Naive thymus-derived CD4-positive, alpha-beta T cell (primary cell): ENCODE data around the gene TBC1D3L. TPM values are rescaled to one million over a fixed set of nuclear protein-coding genes. Genes with fewer than 3 reads are reported as not detected.
"Not testable (repeated sequence)": the region's sequence is repeated elsewhere in the genome, so short reads cannot be mapped to it uniquely, and the experiment has no call there.

Source experiments
- ATAC-seq: fragments of 150-1000 bp; cut with Tn5 transposase; 2 replicates; pipeline ENCODE4 v1.10.0; 2021; ENCODE audit warnings: mild to moderate bottlenecking, moderate library complexity
- CTCF ChIA-PET: fragments of 350-600 bp; sonication (Branson Sonifier 250); formaldehyde crosslinking; loops from one replicate; lab custom pipeline; 2021; ENCODE audit warnings: antibody characterized with exemption; lab: Charles Lee
- POLR2A ChIA-PET: fragments of 350-600 bp; sonication (Branson Sonifier 250); formaldehyde crosslinking; loops from one replicate; lab custom pipeline; 2021; ENCODE audit warnings: antibody characterized with exemption, inconsistent platforms; lab: Charles Lee
- DNase-seq, 9 donors: peaks; one replicate each; pipeline versions ENCODE4 v3.0.0 to v3.0.0-alpha.2; 2020 to 2022; ENCODE audit warnings: mixed read lengths in 1 of 9
- H3K27ac ChIP-seq: one replicate; pipeline ENCODE4 v1.7.0; 2013; ENCODE audit warnings: mild to moderate bottlenecking, low read depth, low read length, moderate library complexity
- H3K27me3 ChIP-seq, 2 donors: one replicate each; pipeline ENCODE4 v1.7.0; 2013; ENCODE audit warnings: low read length in 2 of 2, mild to moderate bottlenecking in 2 of 2, moderate library complexity in 2 of 2; ENCODE audit not compliant: control insufficient read depth in 2 of 2, insufficient read depth in 2 of 2
- H3K36me3 ChIP-seq, 3 experiments: 1 replicate in 2 of 3; 2 replicates in 1 of 3; pipeline ENCODE4 v1.7.0; 2013; ENCODE audit warnings: low read length in 3 of 3, mild to moderate bottlenecking in 3 of 3, moderate library complexity in 1 of 3; ENCODE audit not compliant: insufficient read depth in 3 of 3, control insufficient read depth in 2 of 3
- H3K4me1 ChIP-seq, 2 donors: one replicate each; pipeline ENCODE4 v1.7.0; 2013; ENCODE audit warnings: low read length in 2 of 2, mild to moderate bottlenecking in 2 of 2, moderate library complexity in 1 of 2; ENCODE audit not compliant: control insufficient read depth in 2 of 2, insufficient read depth in 2 of 2
- H3K4me3 ChIP-seq: 2 replicates; pipeline ENCODE4 v1.7.0; 2013; ENCODE audit warnings: mild to moderate bottlenecking, low read length
- H3K9me3 ChIP-seq, 3 experiments: 1 replicate in 2 of 3; 2 replicates in 1 of 3; pipeline ENCODE4 v1.7.0; 2013; ENCODE audit warnings: low read length in 3 of 3; ENCODE audit not compliant: control insufficient read depth in 2 of 3
- H3K27ac Mint-ChIP-seq, 9 donors: one replicate each; pipeline ENCODE4 v1.8.0; 2020 to 2022; ENCODE audit warnings: mixed read lengths in 9 of 9, mild to moderate bottlenecking in 8 of 9, moderate library complexity in 5 of 9, inconsistent platforms in 2 of 9
- H3K27me3 Mint-ChIP-seq, 5 donors: one replicate each; pipeline ENCODE4 v1.8.0; 2021 to 2022; ENCODE audit warnings: mixed read lengths in 5 of 5, mild to moderate bottlenecking in 1 of 5
- H3K36me3 Mint-ChIP-seq, 5 donors: one replicate each; pipeline ENCODE4 v1.8.0; 2020 to 2022; ENCODE audit warnings: mixed read lengths in 5 of 5, mild to moderate bottlenecking in 3 of 5, inconsistent platforms in 1 of 5
- H3K4me1 Mint-ChIP-seq, 7 donors: one replicate each; pipeline ENCODE4 v1.8.0; 2020 to 2022; ENCODE audit warnings: mixed read lengths in 7 of 7, mild to moderate bottlenecking in 3 of 7, inconsistent platforms in 1 of 7
- H3K4me3 Mint-ChIP-seq, 10 donors: one replicate each; pipeline ENCODE4 v1.8.0; 2020 to 2022; ENCODE audit warnings: mild to moderate bottlenecking in 10 of 10, mixed read lengths in 10 of 10, moderate library complexity in 6 of 10, inconsistent platforms in 2 of 10
- H3K9me3 Mint-ChIP-seq, 11 donors: one replicate each; pipeline ENCODE4 v1.8.0; 2020 to 2022; ENCODE audit warnings: mixed read lengths in 11 of 11, mild to moderate bottlenecking in 4 of 11, inconsistent platforms in 1 of 11, moderate library complexity in 1 of 11
- intact Hi-C, 2 donors: fragments of 100-400 bp; cut with micrococcal nuclease; formaldehyde crosslinking; loops; one replicate each; pipeline ENCODE4 v1.15.1; 2023
- polyA plus RNA-seq, 2 donors: library from polyadenylated mRNA; unstranded; fragments of 300-500 nt; fragmentation: Illumina TruSeq; gene quantifications; one replicate each; pipeline ENCODE4 v1.2.3, GENCODE V29; 2021
- total RNA-seq, 6 experiments: library from RNA in 5 of 6; stranded (reverse) in 5 of 6; gene quantifications; 1 replicate in 5 of 6; 2 replicates in 1 of 6; pipeline ENCODE4 v1.2.3 and lab custom pipeline; 2021 to 2026

Gene TBC1D3L
- total RNA-seq (10 to 100 TPM in 4 of 5 experiments, 1 to 10 TPM in 1; 1.1 to 39.1 (median 24.6) TPM), polyA plus RNA-seq (1 to 10 TPM in 1 of 2 donors, under 1 TPM in 1; 0.30 to 2.0 TPM), total RNA-seq (lab: John Stamatoyannopoulos, UW) (3.1 reads per million, percentile 16 among the genes with 10 or more reads in this experiment)

DNA sequence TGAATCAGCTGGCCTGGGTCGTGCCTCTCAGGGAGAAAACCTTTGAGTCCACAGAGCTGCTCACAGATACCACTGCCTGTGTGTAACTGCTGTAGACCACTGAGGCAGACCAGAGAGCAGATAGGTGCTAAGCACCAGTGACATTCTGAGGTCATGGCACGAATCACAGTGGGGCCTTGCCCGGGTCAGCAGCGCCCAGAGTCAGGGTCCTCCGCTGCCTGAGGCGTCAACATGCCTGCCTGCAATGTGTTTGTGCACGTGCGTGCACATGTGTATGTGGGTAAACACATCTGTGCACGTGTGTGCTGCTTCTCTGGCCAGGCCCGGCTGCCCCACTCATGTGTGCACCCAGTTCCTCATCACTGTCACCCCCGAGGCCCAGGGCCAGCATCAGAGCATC, at the start of gene TBC1D3L:
TBC1D3L (minus strand) TSS at position 101 of the 400 bp plus-strand sequence. CDS start 1,540 bp downstream, outside the sequence.
- H3K4me1 Mint-ChIP-seq, result not testable (repeated sequence)

DNA sequence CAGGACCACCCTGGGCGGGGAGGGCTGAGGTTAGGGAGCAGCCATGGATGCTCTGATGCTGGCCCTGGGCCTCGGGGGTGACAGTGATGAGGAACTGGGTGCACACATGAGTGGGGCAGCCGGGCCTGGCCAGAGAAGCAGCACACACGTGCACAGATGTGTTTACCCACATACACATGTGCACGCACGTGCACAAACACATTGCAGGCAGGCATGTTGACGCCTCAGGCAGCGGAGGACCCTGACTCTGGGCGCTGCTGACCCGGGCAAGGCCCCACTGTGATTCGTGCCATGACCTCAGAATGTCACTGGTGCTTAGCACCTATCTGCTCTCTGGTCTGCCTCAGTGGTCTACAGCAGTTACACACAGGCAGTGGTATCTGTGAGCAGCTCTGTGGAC, 14.8 kb upstream of the TBC1D3L start, which contains the start of gene TBC1D3D:
TBC1D3D (plus strand) TSS at position 301 of the 400 bp plus-strand sequence. CDS start 1,585 bp downstream, outside the sequence.
- H3K27me3 Mint-ChIP-seq, H3K4me1 Mint-ChIP-seq, H3K36me3 Mint-ChIP-seq, H3K27me3 ChIP-seq, H3K9me3 Mint-ChIP-seq, ATAC-seq, intact Hi-C loops, H3K36me3 ChIP-seq, CTCF ChIA-PET, H3K27ac Mint-ChIP-seq, POLR2A ChIA-PET, H3K27ac ChIP-seq, H3K4me3 ChIP-seq, H3K9me3 ChIP-seq, H3K4me1 ChIP-seq, H3K4me3 Mint-ChIP-seq, DNase-seq: not testable (repeated sequence)

More for the DNA sequence above, at the start of gene TBC1D3L:
- CTCF ChIA-PET, H3K27me3 Mint-ChIP-seq, H3K4me3 Mint-ChIP-seq, H3K36me3 ChIP-seq, H3K9me3 ChIP-seq, ATAC-seq, H3K27me3 ChIP-seq, DNase-seq, POLR2A ChIA-PET, H3K4me3 ChIP-seq, H3K36me3 Mint-ChIP-seq, H3K27ac ChIP-seq, H3K9me3 Mint-ChIP-seq, intact Hi-C loops, H3K4me1 ChIP-seq, H3K27ac Mint-ChIP-seq: not testable (repeated sequence)

Other genes starting within 250 kb of the TBC1D3L start
- 1 to 10 TPM in 1 of 5 experiments, not detected in 4; 1.4 TPM for gene HNF1B, start 244.0 kb downstream of the TBC1D3L start, total RNA-seq
- not detected for gene HNF1B, start 244.0 kb downstream of the TBC1D3L start, polyA plus RNA-seq
- gene TBC1D3K, start 64.6 kb downstream of the TBC1D3L start, total RNA-seq, result not detected
- gene TBC1D3K, start 64.6 kb downstream of the TBC1D3L start, polyA plus RNA-seq, result not detected
- gene TBC1D3D, start 14.9 kb upstream of the TBC1D3L start, total RNA-seq, result 1 to 10 TPM in 4 of 5 experiments, not detected in 1; 1.2 to 2.0 (median 1.5) TPM
- gene TBC1D3D, start 14.9 kb upstream of the TBC1D3L start, polyA plus RNA-seq, result not detected
- not detected for gene TBC1D3C, start 79.6 kb upstream of the TBC1D3L start, total RNA-seq
- gene TBC1D3C, start 79.6 kb upstream of the TBC1D3L start, polyA plus RNA-seq, result not detected
- gene TBC1D3E, start 138.9 kb upstream of the TBC1D3L start, total RNA-seq, result under 1 TPM in 1 of 5 experiments, not detected in 4; 0.32 TPM
- not detected for gene TBC1D3E, start 138.9 kb upstream of the TBC1D3L start, polyA plus RNA-seq
- 10 to 100 TPM in 1 of 5 experiments, not detected in 4; 11.0 TPM for gene TBC1D3, start 203.5 kb upstream of the TBC1D3L start, total RNA-seq
- gene TBC1D3, start 203.5 kb upstream of the TBC1D3L start, polyA plus RNA-seq, result not detected